Large intestine (tissue), 12 donors: ENCODE measurements around the gene SLC22A8. TPM values are rescaled to one million over a fixed set of nuclear protein-coding genes. Genes with fewer than 3 reads are reported as not detected.
A peak's percentile ranks its signal among the peaks of the same experiment; 100 is the strongest.
"Not testable (repeated sequence)": the region's sequence is repeated elsewhere in the genome, so short reads cannot be mapped to it uniquely, and the experiment has no call there.

Experiments used
- DNase-seq, 2 donors: peaks; one replicate each; pipeline versions ENCODE4 v3.0.0 to v3.0.0-alpha.2; 2013
- H3K27ac ChIP-seq: one replicate; pipeline ENCODE4 v1.5.1; 2013; ENCODE audit warnings: low read length
- H3K27me3 ChIP-seq: 2 replicates; pipeline ENCODE4 v1.6.1; 2013; ENCODE audit warnings: low read length; ENCODE audit not compliant: control insufficient read depth, insufficient read depth
- H3K36me3 ChIP-seq: 2 replicates; pipeline ENCODE4 v1.6.1; 2013; ENCODE audit warnings: low read length; ENCODE audit not compliant: control insufficient read depth, insufficient read depth
- H3K4me1 ChIP-seq: one replicate; pipeline ENCODE4 v1.6.1; 2013; ENCODE audit warnings: low read length; ENCODE audit not compliant: control insufficient read depth, insufficient read depth
- H3K4me3 ChIP-seq: one replicate; pipeline ENCODE4 v1.5.1; 2013; ENCODE audit warnings: low read length
- H3K9me3 ChIP-seq: one replicate; pipeline ENCODE4 v1.6.1; 2013; ENCODE audit warnings: mild to moderate bottlenecking, low read depth, low read length, moderate library complexity; ENCODE audit not compliant: control insufficient read depth
- WGBS: methylation state at CpG from one replicate; pipeline ENCODE4 v1.1.5; 2013; ENCODE audit warnings: low lambda C conversion rate; ENCODE audit not compliant: insufficient coverage; 5-methylcytosine and 5-hydroxymethylcytosine counted together
- long read RNA-seq, 11 donors: transcript quantifications; one replicate each; lab custom pipeline, GENCODE V29; 2026
- polyA plus RNA-seq: library from polyadenylated mRNA; unstranded; fragments of 120-200 nt; gene quantifications from one replicate; pipeline ENCODE4 v1.2.1, GENCODE V29; 2013

Gene SLC22A8, protein sequence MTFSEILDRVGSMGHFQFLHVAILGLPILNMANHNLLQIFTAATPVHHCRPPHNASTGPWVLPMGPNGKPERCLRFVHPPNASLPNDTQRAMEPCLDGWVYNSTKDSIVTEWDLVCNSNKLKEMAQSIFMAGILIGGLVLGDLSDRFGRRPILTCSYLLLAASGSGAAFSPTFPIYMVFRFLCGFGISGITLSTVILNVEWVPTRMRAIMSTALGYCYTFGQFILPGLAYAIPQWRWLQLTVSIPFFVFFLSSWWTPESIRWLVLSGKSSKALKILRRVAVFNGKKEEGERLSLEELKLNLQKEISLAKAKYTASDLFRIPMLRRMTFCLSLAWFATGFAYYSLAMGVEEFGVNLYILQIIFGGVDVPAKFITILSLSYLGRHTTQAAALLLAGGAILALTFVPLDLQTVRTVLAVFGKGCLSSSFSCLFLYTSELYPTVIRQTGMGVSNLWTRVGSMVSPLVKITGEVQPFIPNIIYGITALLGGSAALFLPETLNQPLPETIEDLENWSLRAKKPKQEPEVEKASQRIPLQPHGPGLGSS
- 0.07 TPM for polyA plus RNA-seq
- long read RNA-seq, donor 1: 0 reads
- long read RNA-seq, donor 2: 0 reads
- long read RNA-seq, donor 3: 0 reads
- long read RNA-seq, donor 4: 0 reads
- long read RNA-seq, donor 5: 0 reads
- long read RNA-seq, donor 6: 0 reads
- long read RNA-seq, donor 7: 0 reads
- long read RNA-seq, donor 8: 0 reads
- long read RNA-seq, donor 9: 0 reads
- long read RNA-seq, donor 10: 0 reads
- long read RNA-seq, donor 11: 0 reads

DNA sequence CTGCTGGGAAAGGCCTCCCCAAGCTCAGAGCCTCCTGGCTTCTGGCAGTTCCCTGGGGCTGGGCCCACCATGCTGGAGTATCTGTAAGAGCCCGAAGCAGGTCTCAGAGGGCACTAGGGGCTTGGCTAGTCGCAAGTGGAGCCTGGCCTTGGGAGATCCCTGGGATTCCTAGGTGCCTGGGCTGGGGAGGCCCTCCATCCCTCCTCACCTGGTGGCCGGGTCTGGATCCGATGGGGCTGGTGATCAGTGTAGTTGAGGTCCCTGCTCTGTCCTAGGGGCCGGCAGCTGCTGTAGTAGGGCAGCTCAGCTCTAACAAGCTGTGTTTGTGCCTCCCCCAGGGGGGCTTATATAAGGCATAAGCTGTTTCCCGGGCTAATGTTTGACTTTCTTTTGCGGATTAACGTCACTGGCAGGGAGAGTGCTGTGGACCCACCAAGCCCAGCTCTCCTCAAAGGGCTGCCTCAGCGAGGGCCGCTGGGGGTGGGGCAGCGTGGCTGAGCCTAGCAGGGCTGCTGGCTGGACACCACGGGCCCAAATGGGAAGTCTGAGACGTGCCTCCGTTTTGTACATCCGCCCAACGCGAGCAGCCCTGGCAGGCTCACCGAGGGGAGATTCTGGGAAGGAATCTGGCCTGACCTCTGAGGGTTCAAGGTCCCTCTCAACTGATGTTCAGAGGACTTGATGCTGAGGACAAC lies at the start of gene SLC22A8:
Gene SLC22A8 (minus strand): TSS at position 321 of the 695 bp plus-strand sequence. CDS start 883 bp downstream, outside the sequence.
- Histone ChIP-seq H3K27me3 (no peaks in the 10 kb centered on the region), H3K36me3 (no peaks in the 10 kb centered on the region), H3K4me1 (no peaks in the 10 kb centered on the region), H3K27ac (no peak within 1 kb of the TSS), H3K9me3 (no peaks in the 10 kb centered on the region), H3K4me3 (no peak within 1 kb of the TSS)
- DNase-seq: no peak
- WGBS: no CpG with 5 or more reads among the region's 18 CpGs

DNA sequence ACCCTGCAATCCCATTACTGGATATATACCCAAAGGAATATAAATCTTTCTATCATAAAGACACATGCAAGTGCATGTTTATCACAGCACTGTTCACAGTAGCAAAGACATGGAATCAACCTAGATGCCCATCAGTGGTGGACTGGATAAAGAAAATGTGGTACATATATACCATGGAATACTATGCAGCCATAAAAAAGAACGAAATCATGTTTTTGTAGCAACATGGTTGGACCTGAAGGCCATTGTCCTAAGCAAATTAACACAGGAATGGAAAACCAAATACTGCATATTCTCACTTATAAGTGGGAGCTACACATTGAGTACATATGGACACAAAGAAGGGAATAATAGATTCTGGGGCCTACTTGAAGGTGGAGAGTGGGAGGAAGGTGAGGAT lies 30.6 kb upstream of the SLC22A8 start:
- not testable (repeated sequence) for H3K36me3 ChIP-seq, DNase-seq, H3K4me1 ChIP-seq, H3K4me3 ChIP-seq, H3K27me3 ChIP-seq, H3K9me3 ChIP-seq, H3K27ac ChIP-seq
- 67% methylated on average over 1 of the region's 1 CpG for WGBS

DNA sequence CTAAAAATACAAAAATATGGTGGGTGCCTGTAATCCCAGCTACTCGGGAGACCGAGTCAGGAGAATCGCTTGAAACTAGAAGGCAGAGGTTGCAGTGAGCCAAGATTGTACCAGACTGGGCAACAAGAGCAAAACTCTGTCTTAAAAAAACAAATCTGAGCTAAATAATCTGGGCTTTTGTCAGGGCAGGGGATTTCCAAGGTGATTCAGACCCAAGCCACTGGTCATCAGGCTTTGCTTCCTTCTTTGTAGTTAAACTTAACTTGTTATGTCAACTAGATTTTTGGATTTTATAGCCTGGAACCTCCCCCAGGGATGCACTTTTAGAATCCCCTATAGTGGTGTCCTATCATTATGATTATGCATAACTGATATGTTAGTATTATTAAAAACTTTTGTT lies 27.0 kb upstream of the SLC22A8 start:
- no CpG with 5 or more reads among the region's 3 CpGs for whole genome bisulfite sequencing

DNA sequence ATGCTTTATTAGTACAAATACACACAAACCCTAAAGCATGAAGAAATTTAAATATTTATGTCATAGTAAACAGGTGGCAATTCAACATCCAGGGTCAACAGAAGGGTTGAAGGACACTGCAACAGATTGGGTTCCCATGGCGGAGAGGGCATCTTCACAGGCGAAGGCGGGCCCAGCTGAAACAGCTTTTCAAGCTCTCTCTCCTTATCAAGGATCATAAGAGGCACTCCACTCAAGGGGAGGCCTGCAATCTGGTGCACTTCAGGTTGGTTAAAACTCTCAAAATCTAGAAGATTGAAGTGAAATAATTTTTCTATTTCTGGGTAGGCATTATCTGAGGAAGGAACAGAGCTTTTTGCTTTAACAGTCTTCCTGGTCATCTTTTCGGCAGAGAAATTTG lies 16.8 kb upstream of the SLC22A8 start:
- no peak overlapping the region for H3K4me3 ChIP-seq
- no CpG with 5 or more reads among the region's 4 CpGs for WGBS

More for the DNA sequence above, 27.0 kb upstream of the SLC22A8 start:
- H3K36me3 ChIP-seq: no peaks in the 10 kb centered on the region
- no peak overlapping the region for H3K4me3 ChIP-seq
- H3K27me3 ChIP-seq: peaks cover 2% of the 10 kb centered on the region
- H3K4me1 ChIP-seq: no peaks in the 10 kb centered on the region
- H3K27ac ChIP-seq: no peak overlapping the region
- DNase-seq: no peak
- H3K9me3 ChIP-seq: no peaks in the 10 kb centered on the region

DNA sequence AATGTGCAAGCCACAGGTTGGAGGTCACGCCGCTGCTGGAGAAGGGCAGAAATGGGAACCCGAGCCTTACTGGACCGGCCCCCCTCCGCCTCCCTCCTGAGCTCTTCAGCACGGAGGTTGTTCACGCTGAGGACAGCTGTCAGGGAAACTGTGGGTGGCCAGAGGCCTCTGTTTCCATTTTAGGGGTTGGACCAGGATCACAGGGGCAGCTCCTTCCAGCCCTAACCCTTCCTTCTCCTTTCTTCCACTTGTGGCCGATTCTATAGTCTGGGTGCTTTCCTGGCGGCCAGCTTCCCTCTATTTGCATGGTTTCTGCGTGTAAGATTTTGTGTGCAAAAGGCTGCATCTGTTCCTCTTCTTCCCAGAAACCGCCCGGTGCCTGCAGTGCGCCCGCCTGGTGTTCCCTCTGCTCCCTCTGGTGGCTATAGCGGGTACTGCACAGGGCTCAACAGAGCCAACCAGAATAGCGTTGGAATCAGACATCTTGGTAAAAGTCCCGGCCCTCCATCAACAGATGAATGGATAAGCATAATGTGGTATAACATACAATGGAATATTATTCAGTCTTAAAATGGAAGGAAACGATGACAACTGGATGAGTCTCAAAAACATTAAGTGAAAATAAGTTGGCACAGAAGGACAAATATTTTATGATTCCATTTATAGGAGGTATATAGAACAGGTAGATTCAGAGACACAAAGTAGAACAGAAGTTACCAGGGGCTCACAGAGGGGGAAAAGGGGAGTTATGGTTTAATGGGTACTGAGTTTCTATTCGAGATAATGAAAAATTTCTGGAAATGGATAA lies 8.4 kb upstream of the SLC22A8 start:
- Histone ChIP-seq H3K4me1 (no peaks in the 10 kb centered on the region), H3K27me3 (no peaks in the 10 kb centered on the region), H3K4me3 (no peak overlapping the region), H3K27ac (no peak overlapping the region), H3K36me3 (no peaks in the 10 kb centered on the region), H3K9me3 (no peaks in the 10 kb centered on the region)
- WGBS: 0% methylated on average over 1 of the region's 19 CpGs
- peak; percentile 62 to 66 for DNase-seq

More for the DNA sequence above, 16.8 kb upstream of the SLC22A8 start:
- Histone ChIP-seq H3K9me3 (no peaks in the 10 kb centered on the region), H3K36me3 (no peaks in the 10 kb centered on the region), H3K27me3 (no peaks in the 10 kb centered on the region), H3K4me1 (no peaks in the 10 kb centered on the region), H3K27ac (no peak overlapping the region)
- DNase-seq: no peak

DNA sequence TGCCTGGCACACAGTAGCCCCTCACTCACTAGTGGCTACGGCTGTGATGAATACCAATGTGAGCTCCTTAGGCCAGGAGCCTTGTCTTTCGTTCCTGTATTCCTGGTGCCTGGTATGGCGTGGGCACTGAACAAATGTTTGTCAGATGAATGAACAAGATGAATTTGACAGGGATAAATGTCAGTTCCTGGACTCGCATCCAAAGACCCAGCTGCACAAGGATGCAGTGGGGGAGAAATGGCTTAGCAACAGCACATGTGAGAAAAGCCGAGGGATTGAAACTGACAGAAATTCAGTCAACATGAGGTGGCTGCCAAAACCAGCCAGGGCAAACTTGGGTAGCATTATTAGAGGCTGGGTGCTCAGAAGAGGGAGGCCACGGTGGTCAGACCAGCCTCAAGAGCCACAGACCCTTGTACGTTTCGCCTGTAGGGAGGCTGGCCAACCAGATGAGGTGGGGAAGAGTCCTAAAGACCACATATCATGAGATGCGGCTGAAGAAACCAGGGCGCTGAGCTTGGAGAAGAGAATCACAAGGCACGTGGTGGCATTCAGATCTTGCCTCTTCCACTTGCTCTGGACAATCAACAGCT lies 7.7 kb upstream of the SLC22A8 start:
- no peak for DNase-seq
- Histone ChIP-seq H3K36me3 (no peaks in the 10 kb centered on the region), H3K27me3 (no peaks in the 10 kb centered on the region), H3K27ac (no peak overlapping the region), H3K4me3 (no peak overlapping the region), H3K9me3 (no peaks in the 10 kb centered on the region), H3K4me1 (no peaks in the 10 kb centered on the region)
- WGBS: 60% methylated on average over 1 of the region's 11 CpGs

DNA sequence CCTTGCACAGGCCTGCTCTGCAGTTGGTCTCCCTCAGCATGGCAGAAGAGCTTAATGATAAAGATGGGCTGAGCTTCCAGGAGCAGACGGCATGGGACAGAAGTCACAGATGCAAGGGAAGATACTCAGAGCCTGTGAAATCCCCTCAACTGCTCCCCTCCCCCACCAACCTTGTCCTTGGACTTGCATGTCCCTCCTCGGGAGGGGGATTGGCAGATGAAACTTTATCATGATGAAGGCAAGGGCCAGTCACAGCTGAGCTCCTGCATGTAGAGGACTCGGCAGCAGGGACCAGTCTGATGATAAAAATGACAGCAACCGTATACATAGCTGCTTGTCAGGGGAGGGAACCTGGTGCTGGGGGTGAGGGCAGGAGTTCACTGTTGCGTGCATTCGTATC lies 6.8 kb upstream of the SLC22A8 start:
- no peak overlapping the region for H3K27ac ChIP-seq
- no peak for DNase-seq
- H3K9me3 ChIP-seq: no peaks in the 10 kb centered on the region
- H3K36me3 ChIP-seq: no peaks in the 10 kb centered on the region
- H3K4me3 ChIP-seq: no peak overlapping the region
- H3K4me1 ChIP-seq: no peaks in the 10 kb centered on the region
- H3K27me3 ChIP-seq: no peaks in the 10 kb centered on the region
- no CpG with 5 or more reads among the region's 6 CpGs for WGBS

DNA sequence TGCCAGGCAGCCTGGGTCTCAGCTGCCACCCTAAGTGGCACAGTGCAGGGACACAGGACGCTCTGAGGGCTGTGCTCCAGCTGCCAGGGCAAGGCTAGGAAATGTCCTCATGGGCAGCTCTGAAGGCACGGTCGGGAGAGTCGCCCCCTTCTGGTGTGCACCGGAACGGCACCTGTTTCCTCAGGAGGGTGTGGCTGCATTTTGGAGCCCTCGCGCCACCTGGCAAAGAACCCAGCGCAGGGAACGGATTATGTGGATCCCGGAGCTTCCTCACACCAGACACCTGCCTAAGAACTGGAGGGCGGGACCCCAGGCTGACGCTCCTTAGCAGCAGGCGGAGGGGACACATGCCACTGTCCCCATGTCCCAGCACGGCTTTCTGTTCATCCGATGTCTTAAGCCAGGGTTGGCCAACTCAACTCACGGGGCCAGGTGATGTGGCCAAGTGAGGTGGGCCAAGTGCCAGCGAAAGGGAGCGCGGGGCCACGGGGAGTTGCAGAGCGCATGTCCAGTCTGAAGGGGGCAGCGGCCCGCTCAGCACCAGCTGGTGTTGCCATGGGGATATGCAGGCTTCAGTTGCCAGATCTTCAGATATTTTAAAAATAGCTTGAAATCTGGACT lies 5.1 kb upstream of the SLC22A8 start:
- Histone ChIP-seq H3K27me3 (no peaks in the 10 kb centered on the region), H3K36me3 (no peaks in the 10 kb centered on the region), H3K9me3 (no peaks in the 10 kb centered on the region), H3K4me3 (no peak overlapping the region), H3K27ac (no peak overlapping the region), H3K4me1 (no peaks in the 10 kb centered on the region)
- no CpG with 5 or more reads among the region's 24 CpGs for WGBS
- no peak for DNase-seq

DNA sequence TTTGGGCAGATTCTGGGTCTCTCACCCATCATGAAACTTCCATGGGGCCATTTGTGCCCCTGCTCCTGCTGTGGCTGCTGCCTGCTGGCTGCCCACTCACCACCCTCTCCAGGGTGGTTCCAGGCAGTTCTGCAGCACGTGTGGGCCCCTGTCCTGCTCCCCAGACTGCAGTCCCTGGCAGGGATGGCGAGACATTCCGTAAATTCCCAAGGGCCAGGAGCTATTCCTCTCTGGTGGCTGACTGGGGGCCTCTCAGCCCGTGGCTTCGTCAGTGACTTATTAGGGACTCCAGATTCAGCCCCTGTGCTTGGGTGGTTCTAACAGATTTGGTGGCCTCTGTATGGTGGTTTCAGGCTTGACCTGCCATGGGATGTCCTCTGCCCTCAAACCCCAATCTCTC lies 3.9 kb upstream of the SLC22A8 start:
- no peak for DNase-seq
- no peak overlapping the region for H3K4me3 ChIP-seq
- H3K4me1 ChIP-seq: no peaks in the 10 kb centered on the region
- no peaks in the 10 kb centered on the region for H3K27me3 ChIP-seq
- no peaks in the 10 kb centered on the region for H3K36me3 ChIP-seq
- WGBS: no CpG with 5 or more reads among the region's 5 CpGs
- no peaks in the 10 kb centered on the region for H3K9me3 ChIP-seq
- H3K27ac ChIP-seq: no peak overlapping the region
